ENCODE data around the gene CAMK1G.

The CAMK1G gene

GRCh38 chr1:209565759-209566678 is 17.5 kb upstream of the CAMK1G start:
- DNase-seq: no peak

GRCh38 chr1:209567698-209568175 is 15.8 kb upstream of the CAMK1G start:
- no peak for DNase-seq

GRCh38 chr1:209569455-209570207 is 13.9 kb upstream of the CAMK1G start:
- no peak for DNase-seq

GRCh38 chr1:209570743-209571142 is 12.8 kb upstream of the CAMK1G start:
- no peak for DNase-seq

DNA sequence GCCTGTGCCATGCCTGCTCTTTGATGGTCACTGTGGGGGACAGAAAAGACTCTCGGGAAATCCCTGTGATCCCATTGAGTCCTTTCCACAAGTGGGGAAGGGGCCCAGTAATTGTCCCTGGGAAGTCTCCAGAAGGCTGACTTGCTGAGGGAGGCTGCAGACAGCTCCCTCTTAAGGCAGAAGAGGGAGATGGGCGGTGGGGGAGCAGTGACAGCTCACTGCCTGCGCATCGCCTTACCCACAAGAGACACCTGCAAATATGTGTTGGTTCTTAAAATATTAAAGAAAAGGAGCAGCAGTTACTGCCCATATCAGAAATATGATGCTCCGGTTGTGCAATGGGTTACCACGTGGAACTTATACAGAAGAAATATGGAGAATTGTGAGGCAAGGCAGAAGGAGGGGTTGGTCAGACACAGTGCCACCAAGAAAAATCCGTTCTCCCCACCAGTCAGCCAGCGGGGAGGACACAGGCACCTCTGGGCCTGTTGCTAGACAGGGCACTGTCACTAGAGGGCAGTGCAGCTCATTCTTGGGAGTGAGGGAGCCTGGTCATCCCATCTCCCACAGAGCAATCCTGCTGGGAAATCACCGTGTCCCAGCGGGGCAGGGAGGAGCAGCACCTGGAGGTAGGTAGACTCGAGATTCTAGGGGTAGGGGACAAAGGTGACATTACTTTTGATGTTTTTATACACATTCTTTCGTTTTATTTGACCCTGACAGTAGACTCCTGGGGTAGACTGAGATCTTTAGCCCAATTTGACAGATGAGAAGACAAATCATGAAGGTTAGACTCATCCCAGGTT is 6.9 kb upstream of the CAMK1G start:
- no peak for DNase-seq

- no peak for DNase-seq
These were observed 6.2 kb upstream of the CAMK1G start for GRCh38 chr1:209577346-209577745.

DNA sequence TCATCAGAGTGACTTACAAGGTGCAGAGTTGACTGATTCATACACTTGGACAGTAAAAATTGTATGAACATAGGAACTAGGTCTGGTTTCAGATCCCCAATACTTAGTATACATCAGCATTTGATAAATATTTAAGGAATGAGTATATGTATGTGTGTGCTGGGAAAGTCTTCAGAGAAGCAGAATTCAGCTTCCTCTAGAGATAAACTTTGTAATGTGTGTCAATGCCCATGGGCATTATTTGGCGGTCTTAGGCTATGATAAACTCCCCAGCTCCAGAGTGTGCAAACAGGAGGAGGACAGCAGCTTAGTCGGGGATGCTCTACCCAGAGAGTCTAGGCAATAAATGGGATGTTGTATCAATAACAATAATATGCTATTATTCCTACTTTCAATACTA is 2.9 kb upstream of the CAMK1G start:
- DNase-seq: no peak

DNA sequence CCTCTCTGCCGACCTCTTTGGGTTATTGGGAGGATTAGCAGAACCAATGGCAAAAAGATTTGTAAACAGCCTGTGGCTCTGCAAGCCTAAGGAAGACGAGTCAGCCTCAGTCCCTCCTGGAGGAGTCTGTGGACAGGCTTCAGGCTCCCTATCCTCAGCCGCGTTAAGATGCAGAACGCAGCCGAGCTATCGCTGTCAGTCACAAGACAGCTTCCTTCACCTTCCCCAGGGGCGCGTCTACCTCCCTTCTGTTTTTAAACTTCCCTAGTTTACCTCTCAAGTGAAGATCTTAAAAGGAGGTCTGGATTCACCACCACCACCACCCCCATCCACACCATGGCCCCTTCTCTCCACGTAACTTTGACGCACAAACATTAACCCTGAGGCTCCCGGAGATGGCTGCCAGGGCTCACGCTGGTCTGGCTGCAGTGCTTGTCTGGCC is 738 bp downstream of the CAMK1G start:
- no peak for DNase-seq

- no peak for DNase-seq
These were observed 1.7 kb downstream of the CAMK1G start for GRCh38 chr1:209585197-209585596.

- no peak for DNase-seq
These were observed 2.2 kb downstream of the CAMK1G start for GRCh38 chr1:209585672-209586071.

- no peak for DNase-seq
These were observed 2.8 kb downstream of the CAMK1G start for GRCh38 chr1:209586221-209586740.

- no peak for DNase-seq
These were observed 4.3 kb downstream of the CAMK1G start for GRCh38 chr1:209587789-209588188.

DNA sequence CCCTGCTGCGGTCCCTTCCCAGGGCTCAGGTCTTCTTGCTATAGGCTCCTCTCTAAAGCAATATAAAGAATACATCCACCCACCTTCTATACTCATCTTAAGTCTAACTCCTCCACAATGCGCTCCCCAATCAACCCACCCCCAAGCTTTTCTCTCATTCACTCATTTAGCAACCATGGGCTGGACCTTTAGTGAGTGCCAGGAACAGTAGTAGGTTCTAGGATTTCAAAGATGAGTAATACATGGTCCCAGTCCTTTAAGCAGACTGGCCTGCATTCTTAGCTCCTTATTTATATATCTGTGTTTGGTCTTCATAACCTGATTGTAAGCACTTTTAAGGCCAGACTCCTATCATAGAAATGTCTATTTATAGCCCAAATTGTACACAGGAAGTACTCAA is 5.9 kb downstream of the CAMK1G start:
- no peak for DNase-seq

DNA sequence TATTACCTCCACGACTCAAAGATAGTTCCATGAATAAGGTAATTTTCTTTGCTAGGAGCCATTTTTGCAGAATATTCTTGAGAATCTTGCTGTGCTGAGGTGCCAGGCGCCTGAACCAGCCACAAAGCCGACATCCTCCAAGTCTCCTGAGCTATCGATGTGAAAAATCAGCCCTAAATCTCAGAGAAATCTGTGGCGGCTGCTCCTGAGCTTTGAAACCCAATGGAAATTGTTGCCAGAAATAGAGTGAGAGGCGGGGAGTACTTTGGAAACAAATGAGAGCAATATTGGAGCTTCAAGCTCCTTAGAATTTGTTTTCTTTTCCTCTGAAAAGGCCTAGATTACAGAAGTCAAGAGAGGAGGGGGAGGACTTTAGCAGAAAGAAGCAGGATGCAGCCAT is 6.3 kb downstream of the CAMK1G start:
- no peak for DNase-seq

GRCh38 chr1:209590405-209590804 is 6.9 kb downstream of the CAMK1G start:
- DNase-seq: no peak

- DNase-seq: no peak
These were observed 10.2 kb downstream of the CAMK1G start for GRCh38 chr1:209593747-209594146.

DNA sequence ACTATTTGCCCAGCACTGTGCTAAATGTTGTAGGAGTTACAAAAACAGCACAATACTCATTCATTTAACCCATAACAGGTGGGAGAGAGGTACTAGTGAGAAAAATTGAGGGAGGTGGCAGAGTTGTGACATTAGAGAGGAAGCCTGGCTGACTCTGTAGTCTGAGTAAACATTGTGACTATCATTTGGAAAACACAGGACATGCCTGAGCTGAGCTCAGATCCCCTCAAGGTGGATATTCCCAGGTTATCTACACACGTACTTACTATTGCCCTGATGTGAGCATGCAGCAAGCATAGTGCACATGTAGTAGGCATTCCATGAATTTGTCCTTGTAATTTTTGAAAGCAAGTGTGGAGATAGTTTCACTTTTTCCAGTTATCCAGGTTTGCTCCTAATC is 10.9 kb downstream of the CAMK1G start:
- no peak for DNase-seq

- no peak for DNase-seq
These were observed 11.5 kb downstream of the CAMK1G start for GRCh38 chr1:209595028-209595427.

DNA sequence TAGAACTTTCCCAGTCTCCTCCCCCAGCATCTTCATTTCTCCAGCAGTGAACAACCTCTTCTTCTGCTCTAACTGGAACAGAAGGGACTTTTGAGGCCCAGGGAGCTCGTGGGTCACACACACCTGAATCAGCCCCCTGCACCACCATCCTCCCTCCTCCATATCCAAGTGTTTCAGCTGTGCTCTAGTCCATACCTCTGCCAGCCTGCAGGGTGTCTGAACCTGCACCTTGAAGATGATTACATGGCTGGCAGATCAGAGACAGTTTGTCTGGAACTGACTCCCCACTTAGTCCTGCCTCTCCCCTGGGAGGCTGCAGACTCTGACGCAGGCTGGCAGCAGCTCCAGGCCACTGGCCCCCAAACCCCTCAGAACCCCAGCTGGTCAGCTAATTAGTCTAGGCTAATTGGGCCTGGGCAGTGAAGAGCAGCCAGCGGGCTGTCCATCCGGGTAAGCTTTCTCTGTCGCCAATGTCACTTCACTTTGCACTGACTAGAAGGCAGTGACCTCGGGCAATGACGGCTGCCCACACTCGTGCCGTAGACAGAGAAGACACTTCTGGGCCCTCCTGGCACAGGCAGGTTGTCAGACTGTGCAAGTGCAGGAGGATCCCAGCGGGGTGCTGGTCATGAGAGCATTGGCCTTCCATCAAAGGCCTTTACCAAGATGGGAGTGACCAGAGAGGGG is 12.2 kb downstream of the CAMK1G start:
- DNase-seq: no peak

GRCh38 chr1:209597499-209597898 is 14.0 kb downstream of the CAMK1G start:
- DNase-seq: no peak

DNA sequence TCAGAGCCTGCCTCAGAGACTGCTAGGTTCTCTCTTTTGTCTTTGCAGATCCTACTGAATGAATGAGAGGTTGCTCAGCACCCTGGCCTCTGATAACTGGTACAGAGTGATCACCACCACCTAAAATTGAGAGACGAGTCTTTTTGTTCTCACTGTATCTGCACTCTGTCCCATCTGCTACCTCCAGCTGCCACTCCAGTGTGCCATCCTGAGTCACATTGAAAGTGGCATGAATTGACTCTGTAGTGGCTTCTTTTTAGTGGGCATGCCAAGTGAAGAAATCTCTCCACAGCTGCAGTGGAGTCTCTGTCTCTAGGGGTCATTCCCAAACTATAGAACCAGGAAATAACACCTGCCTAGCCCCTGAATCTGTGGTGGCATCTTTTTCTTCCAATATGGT is 14.7 kb downstream of the CAMK1G start:
- DNase-seq: no peak

GRCh38 chr1:209600541-209600940 is 17.0 kb downstream of the CAMK1G start:
- no peak for DNase-seq

Data from NCI-H524 treated with DMSO at 0.1 percent for 48 hours (cell line).